ENCODE data around the gene LPO. TPM values are rescaled to one million over a fixed set of nuclear protein-coding genes. Genes with fewer than 3 reads are reported as not detected.

Gene LPO
- total and polyA plus RNA-seq, 9 of the 15 experiments (the other 6 are each of a cell fraction or from before 2014, with no cell fraction given) = 0.07 to 0.11 TPM; not detected in 7

GRCh38 chr17:58318065-58318481 is 79.7 kb downstream of the LPO start:
- intact Hi-C loops (cut with micrococcal nuclease) (no loop called here), in situ Hi-C loops (cut with MboI) (no loop called here)
- H3K79me2 ChIP-seq (ENCODE audit: control insufficient read depth, insufficient read depth, low read length) = no peaks in the 10 kb centered on the region
- H3K9me1 ChIP-seq (ENCODE audit: control insufficient read depth, insufficient read depth, low read length) = no peaks in the 10 kb centered on the region
- ATAC-seq = no peak
- H3K4me2 ChIP-seq (ENCODE audit: insufficient read depth, low read length) = no peak overlapping the region
- CTCF ChIA-PET (ENCODE audit: low intra/inter-chr PET ratio) = interaction anchor here (1.1 to 2.3 kb wide), 2 partner anchors 99 to 130 kb away, joined by 5 to 18 read pairs; partner anchors contain the start of gene RNF43
- no peak for DNase-seq (ENCODE audit: extremely low read depth in 1 of 4, low spot score in 3 of 4)
- no peak for FAIRE-seq
- no peak overlapping the region for H2AFZ ChIP-seq (ENCODE audit: low read depth, low read length)
- H3K27me3 ChIP-seq (ENCODE audit: control insufficient read depth in 2 of 2, insufficient read depth in 2 of 2, low read length in 2 of 2) = no peaks in the 10 kb centered on the region
- no peaks in the 10 kb centered on the region for H3K36me3 ChIP-seq (ENCODE audit: control insufficient read depth, insufficient read depth, low read length)
- 77% methylated on average over 9 of the region's 9 CpGs for WGBS (ENCODE audit: insufficient coverage, low coverage, missing lambda C conversion rate)
- no TSS peak for BruUV-seq (replicated peaks)
- POLR2A ChIA-PET = interaction anchor here (0.5 to 4.3 kb wide), 7 partner anchors 8 to 313 kb away, joined by 3 to 42 read pairs (median 10); partner anchors contain the start of genes LPO and TSPOAP1
- H3K9ac ChIP-seq (ENCODE audit: insufficient read depth in 1 of 2, low read depth in 2 of 2, low read length in 2 of 2) = no peak overlapping the region; a peak in 1 of 4 replicates
- H3K4me3 ChIP-seq = no peak overlapping the region
- no peaks in the 10 kb centered on the region for H4K20me1 ChIP-seq (replicated peaks; ENCODE audit: control insufficient read depth, insufficient read depth, low read length)
- no peak overlapping the region for H3K27ac ChIP-seq (ENCODE audit: extremely low read depth, low read depth, low read length)
- H3K9me3 ChIP-seq (replicated peaks; ENCODE audit: control insufficient read depth, insufficient read depth, low read depth, low read length) = no peaks in the 10 kb centered on the region
- peaks cover 0 to 22% of the 10 kb centered on the region in 2 experiments; a peak in 3 of 5 replicates for H3K4me1 ChIP-seq (replicated peaks in 1 of 2; ENCODE audit: control insufficient read depth in 2 of 2, insufficient read depth in 2 of 2, low read length in 2 of 2)
- TF ChIP-seq TFAP4 (CRISPR knock-in tag; IDR thresholded peaks at IDR 0.05; ENCODE audit: borderline replicate concordance) (no peak), THRA (IDR thresholded peaks at IDR 0.05) (no peak), ZNF282 (CRISPR knock-in tag; IDR thresholded peaks at IDR 0.05) (no peak), THAP12 (CRISPR knock-in tag; IDR thresholded peaks at IDR 0.05) (no peak), POLR3G (IDR thresholded peaks at IDR 0.05; ENCODE audit: extremely low read depth, insufficient read length, insufficient replicate concordance) (no peak), CBX2 (IDR thresholded peaks at IDR 0.05; ENCODE audit: insufficient read depth, low read length, poor library complexity, severe bottlenecking) (no peak), PBX2 (CRISPR knock-in tag; IDR thresholded peaks at IDR 0.05; ENCODE audit: low read depth) (no peak), PBX2 (tag; conservative IDR thresholded peaks at IDR 0.05; ENCODE audit: low read depth) (no peak), HEY1 (CRISPR knock-in tag; IDR thresholded peaks at IDR 0.05; ENCODE audit: borderline replicate concordance) (no peak), ZKSCAN1 (IDR thresholded peaks at IDR 0.05; ENCODE audit: low read depth, low read length) (no peak), POLR2H (tag; IDR thresholded peaks at IDR 0.05; ENCODE audit: low read depth) (no peak), CREB5 (CRISPR knock-in tag; IDR thresholded peaks at IDR 0.05) (no peak), SMARCB1 (IDR thresholded peaks at IDR 0.05; ENCODE audit: insufficient read length, low read depth) (no peak)

All from K562 (cell line).